Activated CD8-positive, alpha-beta memory T cell treated with anti-CD3 and anti-CD28 coated beads, Interleukin-2, amount 50 U/mL, for 1 hour (primary cell): ENCODE measurements around the gene SPATS2.

ENCODE experiments used
- DNase-seq: peaks from one replicate; pipeline ENCODE4 v3.0.0-alpha.2; 2020; ENCODE audit errors: extremely low read depth

Gene SPATS2

DNA sequence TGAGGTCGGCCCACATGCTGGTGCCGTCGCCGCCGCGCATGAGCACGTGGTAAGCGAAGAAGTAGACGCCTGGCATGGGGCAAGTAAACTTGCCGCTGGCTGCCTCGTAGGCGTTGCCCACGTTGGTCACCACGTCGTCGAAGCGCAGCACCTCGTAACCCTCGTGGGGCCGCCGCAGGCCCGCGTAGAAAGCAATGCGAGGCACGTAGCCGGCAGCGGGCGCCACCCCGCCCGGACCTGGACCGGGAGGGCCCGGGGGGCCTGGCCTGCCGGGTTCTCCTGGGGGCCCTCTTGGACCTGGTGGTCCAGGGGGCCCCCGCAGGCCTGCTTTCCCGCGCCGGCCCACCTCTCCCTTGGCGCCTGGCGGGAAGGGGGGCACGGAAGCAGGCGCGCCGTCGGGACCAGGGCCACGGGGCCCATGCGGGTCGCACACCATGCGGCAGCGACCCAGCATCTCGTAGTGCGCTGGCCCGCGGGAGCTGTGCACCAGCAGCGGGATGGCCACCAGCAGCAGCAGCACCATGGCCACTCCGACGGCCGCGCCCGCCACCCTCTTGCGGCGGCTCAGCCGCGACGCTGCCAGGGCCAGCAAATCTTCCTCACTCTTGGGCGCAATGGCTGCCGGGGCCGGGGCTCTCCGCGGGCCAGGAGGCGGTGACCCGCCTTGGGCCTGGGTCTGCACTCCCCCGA lies 31.2 kb upstream of the SPATS2 start:
- DNase-seq = no peak

- peak; percentile 55 for DNase-seq
Measured at GRCh38 chr12:49336645-49337584, 30.3 kb upstream of the SPATS2 start, which contains the start of gene C1QL4. TSS of gene C1QL4 (minus strand) at chr12:49337188. CDS start at chr12:49336477, 711 bp downstream.

- DNase-seq = no peak
Measured at GRCh38 chr12:49338830-49339463, 28.3 kb upstream of the SPATS2 start.

- DNase-seq = no peak
Measured at GRCh38 chr12:49339464-49339861, 27.8 kb upstream of the SPATS2 start.

GRCh38 chr12:49340095-49340870 lies 27.0 kb upstream of the SPATS2 start:
- no peak for DNase-seq

GRCh38 chr12:49340971-49341776 lies 26.1 kb upstream of the SPATS2 start:
- DNase-seq = no peak

- no peak for DNase-seq
Measured at GRCh38 chr12:49341777-49342065, 25.5 kb upstream of the SPATS2 start.

DNA sequence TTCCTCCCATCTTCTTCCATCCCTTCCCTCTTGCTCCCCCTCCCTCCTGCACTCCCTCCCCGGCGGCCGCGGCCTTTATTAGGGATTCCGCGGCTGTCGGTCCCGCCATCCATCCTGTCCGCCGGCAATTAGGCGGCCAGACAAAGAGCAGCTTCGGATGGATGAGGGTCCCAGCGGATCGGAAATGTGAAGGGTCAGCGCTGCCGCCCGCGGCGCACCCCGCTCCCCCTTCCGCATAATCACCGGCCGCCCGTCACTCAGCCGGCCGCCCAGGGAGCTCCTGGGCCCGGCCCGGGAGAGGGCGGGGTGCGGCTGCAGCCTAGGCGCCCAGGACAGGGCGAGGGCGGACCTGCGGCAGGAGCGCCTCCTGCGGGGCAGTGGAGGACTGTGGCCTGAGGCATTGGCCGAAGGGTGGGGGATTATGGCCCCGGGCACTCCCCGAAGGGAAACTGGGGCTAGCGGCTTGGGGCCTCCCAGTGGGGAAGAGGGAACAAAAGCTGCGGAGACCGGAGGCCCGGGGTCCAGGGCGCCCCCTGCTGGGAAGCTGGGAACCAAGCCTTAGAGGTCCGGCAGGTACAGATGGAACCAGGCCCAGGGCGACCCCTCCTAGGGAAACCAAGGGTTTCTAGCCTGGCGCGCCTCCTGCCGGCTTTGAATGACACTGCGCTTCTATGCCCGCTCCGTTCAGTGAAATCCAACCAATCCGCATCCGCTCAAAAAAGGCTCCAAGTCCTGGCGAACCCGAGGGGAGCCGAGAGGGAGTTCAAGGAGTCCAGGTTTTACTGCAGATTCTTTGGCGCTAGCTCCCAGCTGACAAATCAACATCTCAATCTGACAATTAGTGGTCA lies 25.0 kb upstream of the SPATS2 start:
- peak; percentile 28 for DNase-seq

GRCh38 chr12:49342914-49343731 lies 24.1 kb upstream of the SPATS2 start:
- DNase-seq = no peak

GRCh38 chr12:49344486-49345050 lies 22.7 kb upstream of the SPATS2 start:
- DNase-seq = no peak

GRCh38 chr12:49345051-49345824 lies 22.0 kb upstream of the SPATS2 start:
- no peak for DNase-seq

- no peak for DNase-seq
Measured at GRCh38 chr12:49345825-49346658, 21.2 kb upstream of the SPATS2 start.

DNA sequence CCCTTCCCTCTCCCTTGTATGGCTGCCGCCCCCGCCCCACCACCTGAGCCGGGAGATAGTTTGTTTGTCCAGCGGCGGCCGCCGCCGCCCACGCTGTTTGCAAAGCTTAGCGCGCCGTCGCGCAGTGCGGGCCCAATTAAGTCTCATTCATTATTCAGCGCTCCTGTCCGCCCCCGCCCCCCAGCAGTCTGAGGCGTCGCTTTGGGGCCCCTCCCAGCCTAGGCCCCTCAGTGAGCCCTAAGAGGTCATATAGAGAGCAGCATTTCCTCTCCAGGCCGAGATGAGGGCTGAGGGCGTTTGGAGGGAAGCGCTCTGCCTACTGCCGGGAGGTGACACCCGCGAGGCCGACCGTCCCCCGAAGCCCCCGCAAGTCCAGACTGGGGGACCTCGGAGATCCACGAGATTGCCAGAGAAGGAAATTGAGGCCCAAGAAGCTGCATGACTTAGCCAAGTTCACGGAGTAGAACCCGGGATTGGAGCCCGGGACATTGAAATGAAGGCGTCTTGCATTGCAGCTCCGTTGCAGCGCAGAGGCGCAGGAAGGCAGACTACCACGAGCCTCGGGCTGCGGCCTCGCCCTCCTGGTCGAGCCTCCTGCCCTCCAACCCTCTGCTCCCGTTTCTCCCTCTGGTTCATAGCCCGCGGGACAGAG lies 20.5 kb upstream of the SPATS2 start, which contains the start of gene DNAJC22:
Gene DNAJC22 (plus strand): TSS at position 230 of the 652 bp plus-strand sequence. CDS start 1,985 bp downstream, outside the sequence.
- no peak for DNase-seq

DNA sequence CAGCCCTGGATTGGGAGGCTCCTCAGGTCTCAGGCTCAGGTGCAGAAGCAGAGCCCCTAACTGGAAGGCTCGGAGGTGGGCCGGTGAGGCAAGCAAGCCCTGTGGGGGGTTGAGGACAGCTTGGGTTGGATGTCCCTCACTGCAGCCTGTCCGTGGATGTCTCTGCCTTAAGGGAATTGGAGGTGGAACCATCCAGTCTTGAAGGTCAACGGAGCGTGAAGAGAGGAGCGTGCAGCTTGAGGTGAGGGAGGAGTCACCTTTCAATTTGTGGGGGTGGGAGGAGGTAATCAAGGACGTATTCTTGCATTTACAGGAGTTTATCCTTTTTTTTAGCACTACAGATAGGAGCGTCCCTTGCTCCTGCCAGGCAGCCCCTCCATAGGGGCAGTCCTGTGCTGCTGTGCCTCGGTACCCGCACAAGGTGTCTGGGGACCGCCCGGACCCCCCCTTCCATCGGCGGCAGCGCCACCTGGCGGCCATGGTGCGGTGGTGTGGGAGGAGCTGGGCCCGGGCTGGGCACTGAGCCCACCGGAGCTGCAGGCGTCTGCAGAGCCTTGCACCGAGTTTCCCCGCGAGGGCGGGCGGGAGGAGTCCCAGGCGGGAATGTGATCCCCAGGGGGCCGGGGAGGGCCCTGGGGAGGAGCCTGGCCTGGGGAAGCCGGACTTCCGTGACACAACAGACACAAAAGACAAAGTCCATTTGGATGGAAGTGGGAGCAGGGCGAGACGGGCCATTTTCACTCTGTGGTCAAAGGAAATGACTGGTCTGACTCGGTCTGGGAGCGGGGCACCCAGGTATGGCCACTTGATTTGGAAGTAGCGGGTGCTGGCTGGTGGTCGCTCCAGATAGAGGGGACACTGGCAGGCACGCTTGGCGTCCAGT lies 19.7 kb upstream of the SPATS2 start:
- DNase-seq = peak; percentile 33

DNA sequence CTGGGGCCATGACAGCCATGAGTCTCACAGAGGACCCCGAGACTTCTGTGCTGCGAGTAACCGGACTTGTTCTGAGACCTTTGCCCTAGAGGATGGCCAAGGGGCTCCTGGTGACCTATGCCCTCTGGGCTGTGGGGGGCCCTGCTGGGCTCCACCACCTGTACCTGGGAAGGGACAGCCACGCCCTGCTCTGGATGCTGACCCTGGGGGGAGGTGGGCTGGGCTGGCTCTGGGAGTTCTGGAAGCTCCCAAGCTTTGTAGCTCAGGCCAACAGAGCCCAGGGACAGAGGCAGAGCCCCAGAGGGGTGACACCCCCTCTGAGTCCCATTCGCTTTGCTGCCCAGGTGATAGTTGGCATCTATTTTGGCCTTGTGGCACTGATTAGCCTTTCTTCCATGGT lies 18.5 kb upstream of the SPATS2 start:
- DNase-seq = no peak
